K562 (cell line): Measurements from ENCODE around the gene SEMA3F. TPM values are rescaled to one million over a fixed set of nuclear protein-coding genes. Genes with fewer than 3 reads are reported as not detected.
A peak's percentile ranks its signal among the peaks of the same experiment; 100 is the strongest.

Experiments
- ATAC-seq: fragments of 200-7000 bp; cut with Tn5 transposase; 3 replicates; pipeline ENCODE4 v1.9.1; 2020; ENCODE audit warnings: moderate library complexity
- BruUV-seq: library from RNA; stranded (reverse); fragments of 400-500 nt; replicated peaks from 2 replicates; lab custom pipeline; 2021; lab: Mats Ljungman, UMichigan
- CTCF ChIA-PET: fragments of 300-600 bp; formaldehyde crosslinking; extraction: SDS; loops from one replicate; lab custom pipeline; 2021; ENCODE audit warnings: low intra/inter-chr PET ratio; lab: Yijun Ruan, JAX
- POLR2A ChIA-PET: fragments of 300-600, 350-650 bp; sonication (Branson Sonifier 250); formaldehyde crosslinking; extraction: SDS; loops from one replicate; lab custom pipeline; 2021; ENCODE audit warnings: antibody characterized with exemption, inconsistent platforms; lab: Yijun Ruan, JAX
- DNase-seq, 4 experiments: peaks; one replicate each; pipeline versions ENCODE4 v3.0.0 to v3.0.0-alpha.2; 2011 to 2018; ENCODE audit warnings: low spot score in 3 of 4, mixed read lengths in 3 of 4; ENCODE audit errors: extremely low read depth in 1 of 4
- FAIRE-seq: peaks from 2 replicates; lab custom pipeline; 2011; peaks lifted over from hg19 to GRCh38; lab: Jason Lieb, UNC
- H2AFZ ChIP-seq: 2 replicates; pipeline ENCODE4 v1.6.0; 2011; ENCODE audit warnings: low read depth, low read length, control low read depth, inconsistent platforms
- H3K27ac ChIP-seq: fragments of 200-600 bp; 3 replicates; pipeline ENCODE4 v1.8.0; 2011; ENCODE audit warnings: low read depth, mild to moderate bottlenecking, control low read depth, inconsistent platforms, low read length, moderate library complexity, mixed read lengths; ENCODE audit errors: extremely low read depth
- H3K27me3 ChIP-seq, 2 experiments: fragments of 300-600 bp in 1 of 2; 2 replicates in 1 of 2; 3 replicates in 1 of 2; pipeline versions ENCODE4 v1.6.0 to v1.8.0; 2011; ENCODE audit warnings: inconsistent platforms in 2 of 2, low read length in 2 of 2, mild to moderate bottlenecking in 1 of 2, mixed read lengths in 1 of 2, moderate library complexity in 1 of 2; ENCODE audit not compliant: control insufficient read depth in 2 of 2, insufficient read depth in 2 of 2
- H3K36me3 ChIP-seq: fragments of 300-600 bp; 3 replicates; pipeline ENCODE4 v1.8.0; 2011; ENCODE audit warnings: mild to moderate bottlenecking, low read length, inconsistent platforms; ENCODE audit not compliant: control insufficient read depth, insufficient read depth
- H3K4me1 ChIP-seq, 2 experiments: fragments of 200-600 bp in 1 of 2; replicated peaks in 1 of 2; 2 replicates in 1 of 2; 3 replicates in 1 of 2; pipeline versions ENCODE4 v1.5.1 to v1.8.0; 2011; ENCODE audit warnings: inconsistent platforms in 2 of 2, low read length in 2 of 2, mild to moderate bottlenecking in 1 of 2, mixed read lengths in 1 of 2, moderate library complexity in 1 of 2; ENCODE audit not compliant: control insufficient read depth in 2 of 2, insufficient read depth in 2 of 2
- H3K4me2 ChIP-seq: 2 replicates; pipeline ENCODE4 v1.6.1; 2011; ENCODE audit warnings: low read length, control low read depth, inconsistent platforms, mixed read lengths; ENCODE audit not compliant: insufficient read depth
- H3K4me3 ChIP-seq: fragments of 200-600 bp; sonication (generic), shearing (Covaris generic); 2 replicates; pipeline ENCODE4 v1.5.1; 2016; ENCODE audit warnings: control low read depth, inconsistent platforms
- H3K79me2 ChIP-seq: fragments of 200-600 bp; 3 replicates; pipeline ENCODE4 v1.8.0; 2011; ENCODE audit warnings: low read length, inconsistent platforms; ENCODE audit not compliant: control insufficient read depth, insufficient read depth
- H3K9ac ChIP-seq, 2 experiments: 2 replicates each; pipeline versions ENCODE4 v1.6.0 to v1.6.1; 2011; ENCODE audit warnings: low read depth in 2 of 2, low read length in 2 of 2, control low read depth in 1 of 2, inconsistent platforms in 1 of 2, mild to moderate bottlenecking in 1 of 2, mixed read lengths in 1 of 2; ENCODE audit not compliant: insufficient read depth in 1 of 2
- H3K9me1 ChIP-seq: one replicate; pipeline ENCODE4 v1.6.0; 2011; ENCODE audit warnings: inconsistent platforms, mild to moderate bottlenecking, low read length, moderate library complexity; ENCODE audit not compliant: control insufficient read depth, insufficient read depth
- H3K9me3 ChIP-seq: replicated peaks from 2 replicates; pipeline ENCODE4 v1.5.1; 2011; ENCODE audit warnings: low read depth, low read length, inconsistent platforms; ENCODE audit not compliant: control insufficient read depth, insufficient read depth
- H4K20me1 ChIP-seq: replicated peaks from 2 replicates; pipeline ENCODE4 v1.6.1; 2011; ENCODE audit warnings: low read length, inconsistent platforms, mixed read lengths; ENCODE audit not compliant: control insufficient read depth, insufficient read depth
- JUND ChIP-seq, 2 experiments: IDR thresholded peaks; 2 replicates in 1 of 2; 3 replicates in 1 of 2; pipeline ENCODE4 v1.6.1; 2011; ENCODE audit warnings: borderline replicate concordance in 2 of 2, low read depth in 2 of 2, low read length in 2 of 2, improper control_type of control experiment in 1 of 2, missing biosample characterization in 1 of 2, missing genetic modification characterization in 1 of 2, missing genetic modification reagents in 1 of 2
- MYNN ChIP-seq, 2 experiments: sonication (generic); formaldehyde crosslinking in 1 of 2; IDR thresholded peaks; 2 replicates each; pipeline versions ENCODE4 v1.5.0 to v1.6.1; 2016 to 2020; ENCODE audit warnings: antibody characterized with exemption in 1 of 2, missing genetic modification reagents in 1 of 2
- RBM25 ChIP-seq: fragments of 200-400 bp; formaldehyde crosslinking; IDR thresholded peaks from 2 replicates; pipeline ENCODE4 v1.6.1; 2018; ENCODE audit warnings: low read length, low read depth, moderate library complexity; ENCODE audit not compliant: severe bottlenecking
- RFX1 ChIP-seq: fragments of 450-650 bp; IDR thresholded peaks from 2 replicates; pipeline ENCODE4 v1.6.1; 2016; ENCODE audit warnings: mild to moderate bottlenecking, moderate library complexity
- SRSF1 ChIP-seq: fragments of 200-400 bp; formaldehyde crosslinking; IDR thresholded peaks from 2 replicates; pipeline ENCODE4 v1.6.1; 2017; ENCODE audit warnings: mild to moderate bottlenecking, low read depth, low read length, moderate library complexity
- ZNF146 ChIP-seq: IDR thresholded peaks from one replicate; pipeline ENCODE4 v1.6.1; 2018; ENCODE audit warnings: missing compliant biosample characterization; ENCODE audit not compliant: unreplicated experiment
- WGBS: fragments of 100-300 bp; shearing (Covaris generic); methylation state at CpG from one replicate; pipeline ENCODE4 v1.1.6; 2016; ENCODE audit warnings: low coverage, mixed read lengths; ENCODE audit not compliant: insufficient coverage; ENCODE audit errors: missing lambda C conversion rate; 5-methylcytosine and 5-hydroxymethylcytosine counted together
- in situ Hi-C: fragments of 300-500 bp; cut with MboI; formaldehyde crosslinking; loops from 4 replicates; pipeline ENCODE4 v1.15.0; 2018; ENCODE audit warnings: inconsistent platforms, mixed read lengths
- intact Hi-C: fragments of 100-400 bp; cut with micrococcal nuclease; formaldehyde crosslinking; loops from 2 replicates; pipeline ENCODE4 v1.14.2; 2022
- polyA plus RNA-seq, 8 experiments: library from polyadenylated mRNA; depleted of rRNA in 4 of 8; stranded (reverse) in 5 of 8; unstranded in 3 of 8; fragments of >200 nt; fragmentation: Nextera tagmentation in 2 of 8; fragmentation: Illumina TruSeq in 1 of 8; extraction: Ambion mirVana in 2 of 8; extraction: Trizol in 1 of 8; gene quantifications; 2 replicates each; pipeline versions ENCODE4 v1.2.1 to v1.2.3, GENCODE V29; 2011 to 2014; ENCODE audit warnings: inconsistent platforms in 1 of 8, missing spikeins in 1 of 8
- total RNA-seq, 7 experiments: library from RNA; depleted of rRNA in 6 of 7; stranded (reverse); fragments of >200 nt in 6 of 7; fragmentation: Illumina TruSeq in 2 of 7; extraction: Trizol in 2 of 7; gene quantifications; 2 replicates each; pipeline versions ENCODE4 v1.2.1 to v1.2.3, GENCODE V29; 2011 to 2021; ENCODE audit warnings: low replicate concordance in 1 of 7

Gene SEMA3F
- total and polyA plus RNA-seq, 9 of the 15 experiments (the other 6 are each of a cell fraction or from before 2014, with no cell fraction given): 0.58 to 3.0 (median 2.0) TPM; not detected in 2

DNA sequence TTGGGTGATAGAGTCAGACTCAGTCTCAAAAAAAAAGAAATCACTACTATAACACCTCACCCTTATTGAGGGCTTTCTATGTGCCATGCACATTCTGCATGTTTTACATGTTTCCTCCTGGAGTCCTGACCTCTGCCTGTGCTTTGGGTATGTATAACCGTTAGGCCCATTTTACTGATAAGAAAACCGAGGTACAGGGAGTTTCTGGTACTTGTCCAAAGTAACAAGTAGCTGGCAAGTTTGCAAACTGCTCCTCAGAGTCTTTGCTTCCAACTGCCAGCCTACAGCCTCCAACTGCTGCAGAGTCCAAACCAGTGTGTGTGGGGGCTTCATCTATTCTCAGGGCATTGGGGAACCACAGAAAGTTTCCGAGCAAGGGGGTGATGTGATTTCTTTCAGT lies 77.2 kb downstream of the SEMA3F start:
- ATAC-seq (no peak), FAIRE-seq (no peak), DNase-seq (no peak)
- TF ChIP-seq RBM25 (peak; percentile 24), ZNF146 (no peak)
- Histone ChIP-seq H3K27me3 (no peaks in the 10 kb centered on the region), H3K4me3 (no peak overlapping the region), H3K9me1 (no peaks in the 10 kb centered on the region), H3K4me1 (peaks cover 35 to 65% of the 10 kb centered on the region in 2 experiments), H3K9me3 (no peaks in the 10 kb centered on the region), H2AFZ (no peak overlapping the region), H3K9ac (no peak overlapping the region; a peak in 1 of 4 replicates), H3K79me2 (peaks cover 12% of the 10 kb centered on the region), H4K20me1 (no peaks in the 10 kb centered on the region), H3K4me2 (no peak overlapping the region), H3K36me3 (no peaks in the 10 kb centered on the region), H3K27ac (no peak overlapping the region)
- ChIA-PET POLR2A (interaction anchor here (1.2 kb wide), 1 partner anchor 37 kb away, joined by 3 read pairs; no protein-coding TSS in a partner anchor), CTCF (no interaction called here)
- intact Hi-C loops: no loop called here
- in situ Hi-C loops: no loop called here
- 21% methylated on average over 3 of the region's 3 CpGs for WGBS
- no TSS peak for BruUV-seq

DNA sequence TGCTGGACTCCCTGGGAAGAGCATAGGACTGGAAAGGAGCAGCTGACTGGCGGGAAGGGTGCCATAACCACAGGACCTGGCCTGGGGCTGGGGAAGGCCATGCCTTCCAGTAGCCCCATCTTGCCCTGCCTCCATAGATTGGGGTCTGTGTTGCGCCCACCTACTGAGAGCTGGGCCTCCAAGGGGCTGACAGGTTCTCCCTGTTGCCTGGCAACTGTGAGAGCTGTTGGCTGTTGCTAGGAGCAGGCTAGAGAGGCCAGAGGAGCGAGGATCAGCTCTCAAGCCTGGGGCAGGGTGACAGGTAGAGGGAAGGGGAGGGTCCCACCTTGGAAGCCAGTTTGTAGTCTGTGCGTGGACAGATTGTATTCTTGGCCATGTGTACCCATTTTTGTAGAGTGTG lies 78.1 kb downstream of the SEMA3F start:
- H3K9ac ChIP-seq: peak overlapping the region in 1 of 2 experiments; percentile 74; a peak in 2 of 4 replicates
- H3K4me2 ChIP-seq: no peak overlapping the region
- no TSS peak for BruUV-seq
- H2AFZ ChIP-seq: no peak overlapping the region
- no peak for ATAC-seq
- H3K4me1 ChIP-seq: peaks cover 39 to 65% of the 10 kb centered on the region in 2 experiments
- no peak for DNase-seq
- no peaks in the 10 kb centered on the region for H4K20me1 ChIP-seq
- ChIA-PET CTCF (no interaction called here), POLR2A (interaction anchor here (0.9 to 1.2 kb wide), 2 partner anchors 70 to 135 kb away, joined by 4 to 5 read pairs; partner anchors contain the start of gene HYAL1)
- no peaks in the 10 kb centered on the region for H3K9me1 ChIP-seq
- no peak overlapping the region for H3K4me3 ChIP-seq
- no peak for FAIRE-seq
- TF ChIP-seq RFX1 (peak; percentile 82), MYNN (IDR thresholded peaks at IDR 0.05) (peak; percentile 57; the same call in 1 of the 2 replicates), MYNN (CRISPR knock-in tag; IDR thresholded peaks at IDR 0.05) (no peak), SRSF1 (no peak), JUND (IDR thresholded peaks at IDR 0.05; ENCODE audit: borderline replicate concordance, low read depth, low read length) (no peak), JUND (tag; IDR thresholded peaks at IDR 0.05; ENCODE audit: borderline replicate concordance, low read depth, low read length) (no peak)
- no peak overlapping the region for H3K27ac ChIP-seq
- no peaks in the 10 kb centered on the region for H3K27me3 ChIP-seq
- WGBS: 61% methylated on average over 3 of the region's 4 CpGs
- no peaks in the 10 kb centered on the region for H3K36me3 ChIP-seq
- in situ Hi-C loops: no loop called here
- intact Hi-C loops: no loop called here
- H3K9me3 ChIP-seq: no peaks in the 10 kb centered on the region
- H3K79me2 ChIP-seq: peaks cover 21% of the 10 kb centered on the region
